Ishikawa (cell line): Measurements from ENCODE around the gene BAMBI.

Experiments used
- CEBPB ChIP-seq: IDR thresholded peaks from 2 replicates; pipeline ENCODE4 v1.6.1; 2012
- CREB1 ChIP-seq: IDR thresholded peaks from 2 replicates; pipeline ENCODE4 v1.6.1; 2012; ENCODE audit warnings: low read depth
- EP300 ChIP-seq: IDR thresholded peaks from 2 replicates; pipeline ENCODE4 v1.6.1; 2012; ENCODE audit warnings: borderline replicate concordance
- FOXM1 ChIP-seq: IDR thresholded peaks from 2 replicates; pipeline ENCODE4 v1.6.1; 2012; ENCODE audit warnings: low read depth, borderline replicate concordance
- RAD21 ChIP-seq: IDR thresholded peaks from 2 replicates; pipeline ENCODE4 v1.6.1; 2012; ENCODE audit warnings: low read depth
- TAF1 ChIP-seq: IDR thresholded peaks from 2 replicates; pipeline ENCODE4 v1.6.1; 2012; ENCODE audit warnings: low read depth, mild to moderate bottlenecking
- TCF12 ChIP-seq: IDR thresholded peaks from 2 replicates; pipeline ENCODE4 v1.6.1; 2012; ENCODE audit warnings: low read depth
- TEAD4 ChIP-seq: IDR thresholded peaks from 2 replicates; pipeline ENCODE4 v1.6.1; 2012
- YY1 ChIP-seq: IDR thresholded peaks from 2 replicates; pipeline ENCODE4 v1.6.1; 2012; ENCODE audit warnings: low read depth
- ZBTB7A ChIP-seq: IDR thresholded peaks from 2 replicates; pipeline ENCODE4 v1.6.1; 2012; ENCODE audit warnings: low read depth
- TF ChIP-seq, protein P1 (sequence below): IDR thresholded peaks from 2 replicates; pipeline ENCODE4 v1.6.1; 2012
- TF ChIP-seq, protein P2 (sequence below): IDR thresholded peaks from 2 replicates; pipeline ENCODE4 v1.6.1; 2012; ENCODE audit warnings: low read depth, mild to moderate bottlenecking
- TF ChIP-seq, protein P3 (sequence below): IDR thresholded peaks from 2 replicates; pipeline ENCODE4 v1.6.1; 2012

DNA sequence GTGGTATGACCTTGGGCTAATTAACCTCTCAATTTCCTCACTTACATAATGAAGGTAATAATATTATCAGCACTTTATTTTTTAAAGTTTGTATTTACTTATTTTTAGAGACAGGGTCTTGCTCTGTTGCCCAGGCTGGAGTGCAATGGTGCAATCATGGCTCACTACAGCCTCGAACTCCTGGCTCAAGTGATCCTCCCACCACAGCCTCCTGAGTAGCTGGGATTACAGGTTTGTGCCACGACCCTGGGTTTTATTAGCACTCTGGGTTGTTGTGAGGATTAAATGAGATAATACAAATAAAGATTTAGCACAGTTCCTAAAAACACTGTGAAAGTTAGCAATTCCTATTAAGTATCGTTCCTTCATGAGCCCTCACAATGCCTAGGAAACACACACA lies 14.7 kb downstream of the BAMBI start:
- TF ChIP-seq EP300: no peak
- TF ChIP-seq, protein P1, sequence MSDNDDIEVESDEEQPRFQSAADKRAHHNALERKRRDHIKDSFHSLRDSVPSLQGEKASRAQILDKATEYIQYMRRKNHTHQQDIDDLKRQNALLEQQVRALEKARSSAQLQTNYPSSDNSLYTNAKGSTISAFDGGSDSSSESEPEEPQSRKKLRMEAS: no peak
- no peak for TF ChIP-seq TAF1
- no peak for TF ChIP-seq YY1
- no peak for TF ChIP-seq TEAD4
- TF ChIP-seq RAD21: no peak
- TF ChIP-seq CREB1: no peak
- TF ChIP-seq TCF12: no peak
- TF ChIP-seq, protein P2, sequence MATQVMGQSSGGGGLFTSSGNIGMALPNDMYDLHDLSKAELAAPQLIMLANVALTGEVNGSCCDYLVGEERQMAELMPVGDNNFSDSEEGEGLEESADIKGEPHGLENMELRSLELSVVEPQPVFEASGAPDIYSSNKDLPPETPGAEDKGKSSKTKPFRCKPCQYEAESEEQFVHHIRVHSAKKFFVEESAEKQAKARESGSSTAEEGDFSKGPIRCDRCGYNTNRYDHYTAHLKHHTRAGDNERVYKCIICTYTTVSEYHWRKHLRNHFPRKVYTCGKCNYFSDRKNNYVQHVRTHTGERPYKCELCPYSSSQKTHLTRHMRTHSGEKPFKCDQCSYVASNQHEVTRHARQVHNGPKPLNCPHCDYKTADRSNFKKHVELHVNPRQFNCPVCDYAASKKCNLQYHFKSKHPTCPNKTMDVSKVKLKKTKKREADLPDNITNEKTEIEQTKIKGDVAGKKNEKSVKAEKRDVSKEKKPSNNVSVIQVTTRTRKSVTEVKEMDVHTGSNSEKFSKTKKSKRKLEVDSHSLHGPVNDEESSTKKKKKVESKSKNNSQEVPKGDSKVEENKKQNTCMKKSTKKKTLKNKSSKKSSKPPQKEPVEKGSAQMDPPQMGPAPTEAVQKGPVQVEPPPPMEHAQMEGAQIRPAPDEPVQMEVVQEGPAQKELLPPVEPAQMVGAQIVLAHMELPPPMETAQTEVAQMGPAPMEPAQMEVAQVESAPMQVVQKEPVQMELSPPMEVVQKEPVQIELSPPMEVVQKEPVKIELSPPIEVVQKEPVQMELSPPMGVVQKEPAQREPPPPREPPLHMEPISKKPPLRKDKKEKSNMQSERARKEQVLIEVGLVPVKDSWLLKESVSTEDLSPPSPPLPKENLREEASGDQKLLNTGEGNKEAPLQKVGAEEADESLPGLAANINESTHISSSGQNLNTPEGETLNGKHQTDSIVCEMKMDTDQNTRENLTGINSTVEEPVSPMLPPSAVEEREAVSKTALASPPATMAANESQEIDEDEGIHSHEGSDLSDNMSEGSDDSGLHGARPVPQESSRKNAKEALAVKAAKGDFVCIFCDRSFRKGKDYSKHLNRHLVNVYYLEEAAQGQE: no peak
- no peak for TF ChIP-seq CEBPB
- TF ChIP-seq, protein P3, sequence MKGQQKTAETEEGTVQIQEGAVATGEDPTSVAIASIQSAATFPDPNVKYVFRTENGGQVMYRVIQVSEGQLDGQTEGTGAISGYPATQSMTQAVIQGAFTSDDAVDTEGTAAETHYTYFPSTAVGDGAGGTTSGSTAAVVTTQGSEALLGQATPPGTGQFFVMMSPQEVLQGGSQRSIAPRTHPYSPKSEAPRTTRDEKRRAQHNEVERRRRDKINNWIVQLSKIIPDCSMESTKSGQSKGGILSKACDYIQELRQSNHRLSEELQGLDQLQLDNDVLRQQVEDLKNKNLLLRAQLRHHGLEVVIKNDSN: no peak
- TF ChIP-seq FOXM1: no peak
- TF ChIP-seq ZBTB7A: no peak
